SKM-1 (cell line): ENCODE measurements around the gene HSBP1.

ENCODE experiments used
- DNase-seq: peaks from one replicate; lab custom pipeline; 2025; ENCODE audit not compliant: unreplicated experiment; lab: John Stamatoyannopoulos, UW

Gene HSBP1

DNA sequence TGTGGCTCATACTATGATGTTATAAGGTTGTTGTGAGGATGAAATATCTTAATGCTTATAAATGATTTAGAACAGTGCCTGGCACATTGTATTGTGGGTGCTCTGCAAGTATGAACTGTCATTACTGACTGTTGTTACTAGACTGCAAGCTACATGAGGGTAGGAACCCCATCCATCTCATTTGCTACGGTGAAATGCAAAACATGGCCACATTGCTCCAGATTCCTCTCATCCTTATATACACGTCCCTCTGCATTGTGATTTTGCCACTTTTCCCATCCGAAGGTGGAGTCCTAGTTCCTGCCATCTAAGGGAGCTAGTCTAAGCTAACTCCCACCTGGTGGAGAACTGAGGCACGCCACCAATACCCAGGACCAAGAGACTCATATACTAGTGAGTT, 29.8 kb downstream of the HSBP1 start:
- DNase-seq: no peak

DNA sequence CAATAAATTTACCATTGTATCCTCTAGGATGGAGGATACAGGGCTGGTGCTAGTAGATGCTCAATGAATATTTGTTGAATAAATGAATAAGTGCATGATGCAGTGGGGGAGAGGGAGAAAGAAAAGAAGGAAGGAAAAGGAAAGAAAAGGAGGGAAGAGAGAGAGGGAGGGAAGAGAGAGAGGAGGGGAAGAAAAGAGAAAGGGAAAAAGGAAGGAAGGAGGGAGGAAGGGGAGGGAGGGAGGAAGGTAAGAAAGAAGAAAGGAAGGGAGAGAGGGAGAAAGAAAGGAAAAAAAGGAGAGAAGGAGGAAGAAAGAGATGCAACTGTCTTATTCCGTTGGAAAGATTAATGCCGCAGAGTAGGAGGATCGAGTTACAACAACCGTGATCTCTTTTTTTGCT, 30.4 kb downstream of the HSBP1 start:
- no peak for DNase-seq

DNA sequence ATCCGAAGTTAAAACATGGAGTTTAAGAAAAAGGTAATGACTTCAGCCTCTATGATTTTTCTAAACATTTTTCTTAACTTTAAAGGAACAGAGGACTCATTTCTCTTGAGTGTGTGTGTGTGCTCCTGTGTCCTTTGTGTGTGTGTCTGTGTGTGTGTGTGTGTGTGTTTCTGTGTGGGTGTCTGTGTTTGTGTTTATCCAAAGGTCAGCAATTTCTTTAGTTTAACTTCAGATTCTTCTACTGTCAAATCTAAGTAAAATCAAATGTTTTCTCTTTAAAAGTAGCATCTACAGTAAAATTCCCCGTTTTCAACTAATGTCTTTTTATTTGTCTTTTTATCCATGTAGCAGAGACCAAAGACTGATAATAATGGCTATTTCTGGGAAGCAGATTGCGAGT, 31.8 kb downstream of the HSBP1 start:
- DNase-seq: no peak

DNA sequence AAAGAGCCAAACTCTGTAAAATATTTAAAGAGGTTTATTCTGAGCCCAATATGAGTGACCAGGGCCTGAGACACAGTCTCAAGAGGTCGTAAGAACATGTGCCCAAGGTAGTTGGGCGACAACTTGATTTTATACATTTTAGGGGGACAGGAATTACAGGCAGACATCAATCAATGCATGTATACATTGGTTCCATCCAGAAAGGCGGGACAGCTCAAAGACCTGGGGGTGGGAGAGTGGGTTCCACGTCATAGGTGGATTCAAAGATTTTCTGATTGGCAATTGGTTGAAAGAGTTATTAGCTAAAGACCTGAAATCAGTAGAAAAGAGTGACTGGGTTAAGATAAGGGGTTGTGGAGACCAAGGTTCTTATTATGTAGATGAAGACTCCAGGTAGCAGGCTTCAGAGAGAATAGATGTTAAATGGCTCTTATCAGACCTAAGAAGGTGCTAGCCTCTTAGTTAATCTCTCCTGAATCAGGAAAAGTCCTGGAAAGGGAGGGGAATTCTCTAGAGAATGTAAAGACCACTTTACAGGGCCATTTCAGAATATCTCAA, 32.4 kb downstream of the HSBP1 start:
- no peak for DNase-seq

DNA sequence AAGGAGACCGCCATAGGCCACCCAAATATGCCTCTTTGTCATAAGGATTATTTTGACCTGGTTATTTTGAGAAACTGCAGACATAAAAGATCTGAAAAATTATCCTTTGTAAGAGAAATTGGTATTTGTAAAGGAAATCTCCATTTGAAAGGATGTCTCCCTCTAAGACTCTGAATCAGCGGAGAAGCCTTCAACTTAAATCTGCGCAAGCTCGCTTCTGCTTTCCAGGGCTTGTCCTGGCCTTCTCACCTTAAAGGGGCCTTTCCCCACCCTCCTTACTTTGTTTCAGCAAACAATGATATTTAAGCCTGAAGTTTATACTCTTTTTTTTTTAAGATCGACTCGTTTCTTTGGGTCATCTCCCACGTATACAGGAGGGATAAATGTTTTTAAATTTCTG, 34.5 kb downstream of the HSBP1 start:
- DNase-seq: no peak

DNA sequence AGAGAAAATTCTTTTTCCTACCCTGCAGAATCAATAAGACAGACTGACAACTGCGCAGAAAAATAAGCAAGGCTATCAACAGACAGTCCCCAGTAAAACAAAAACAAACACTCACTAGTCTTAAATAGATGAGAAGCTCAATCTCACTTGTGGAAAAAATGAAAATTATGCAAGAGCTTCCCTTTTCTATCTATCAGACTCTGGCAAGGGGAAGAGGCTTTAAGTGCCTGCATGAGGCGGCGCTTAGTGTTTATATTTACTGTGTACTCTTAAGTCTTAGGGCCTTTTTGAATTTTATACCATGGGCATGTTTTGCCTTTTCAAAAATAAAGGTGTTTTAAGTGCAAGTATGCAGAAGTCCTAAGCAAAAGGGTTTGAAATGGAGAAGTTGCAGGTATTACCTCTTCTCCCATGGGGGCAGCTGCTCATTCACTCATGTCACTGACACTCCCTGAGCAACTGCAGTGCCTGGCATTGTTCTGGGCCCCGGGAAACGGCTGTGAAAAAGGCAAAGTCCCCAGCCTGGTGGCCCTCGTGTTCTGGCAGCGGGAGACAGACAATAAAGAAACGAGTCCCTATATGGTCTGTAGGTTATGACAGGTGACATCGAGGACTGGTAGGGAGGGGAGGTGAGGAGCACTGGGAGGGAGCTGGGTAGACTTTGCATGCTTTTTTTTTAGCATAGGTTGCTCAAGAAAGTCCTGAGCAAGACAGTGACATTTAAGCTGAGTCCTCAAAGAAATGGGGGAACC, 35.2 kb downstream of the HSBP1 start:
- peak; percentile 53 for DNase-seq

DNA sequence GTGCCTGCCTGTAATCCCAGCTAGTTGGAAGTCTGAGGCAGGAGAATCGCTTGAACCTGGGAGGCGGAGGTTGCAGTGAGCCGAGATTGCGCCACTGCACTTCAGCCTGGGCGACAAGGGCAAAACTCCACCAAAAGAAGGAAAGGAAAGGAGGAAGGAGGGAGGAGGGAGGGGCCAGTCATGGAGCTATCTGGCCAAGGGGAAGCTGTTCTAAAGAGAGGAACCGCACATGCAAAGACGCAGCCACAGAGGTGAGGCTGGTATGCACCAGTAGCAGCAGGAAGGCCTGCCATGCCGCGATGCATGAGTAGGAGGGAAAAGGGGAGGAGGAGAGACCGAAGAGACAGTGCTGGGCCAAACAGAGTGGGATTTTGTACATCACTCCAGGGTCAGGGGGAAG, 35.9 kb downstream of the HSBP1 start:
- peak; percentile 62 for DNase-seq

DNA sequence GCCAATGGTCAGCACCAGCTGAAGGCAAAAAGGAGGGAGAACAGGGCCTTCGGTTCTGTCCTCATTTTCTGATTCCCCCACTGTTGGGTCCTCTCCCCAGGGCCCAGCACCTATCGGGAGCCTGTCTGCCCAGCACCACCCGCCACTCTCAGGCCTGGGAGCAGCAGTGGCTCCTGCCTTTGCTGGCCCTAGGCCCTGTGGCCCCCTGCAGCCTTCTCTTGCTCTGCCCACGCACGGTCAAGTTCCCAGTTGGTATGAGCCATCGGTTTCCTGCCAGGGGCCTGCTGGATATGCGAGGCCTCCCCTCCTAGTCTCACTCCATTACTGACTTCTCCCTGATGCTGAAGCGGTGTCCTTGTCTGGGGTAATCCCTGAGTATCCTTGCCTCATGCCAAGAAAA, 37.5 kb downstream of the HSBP1 start:
- no peak for DNase-seq

DNA sequence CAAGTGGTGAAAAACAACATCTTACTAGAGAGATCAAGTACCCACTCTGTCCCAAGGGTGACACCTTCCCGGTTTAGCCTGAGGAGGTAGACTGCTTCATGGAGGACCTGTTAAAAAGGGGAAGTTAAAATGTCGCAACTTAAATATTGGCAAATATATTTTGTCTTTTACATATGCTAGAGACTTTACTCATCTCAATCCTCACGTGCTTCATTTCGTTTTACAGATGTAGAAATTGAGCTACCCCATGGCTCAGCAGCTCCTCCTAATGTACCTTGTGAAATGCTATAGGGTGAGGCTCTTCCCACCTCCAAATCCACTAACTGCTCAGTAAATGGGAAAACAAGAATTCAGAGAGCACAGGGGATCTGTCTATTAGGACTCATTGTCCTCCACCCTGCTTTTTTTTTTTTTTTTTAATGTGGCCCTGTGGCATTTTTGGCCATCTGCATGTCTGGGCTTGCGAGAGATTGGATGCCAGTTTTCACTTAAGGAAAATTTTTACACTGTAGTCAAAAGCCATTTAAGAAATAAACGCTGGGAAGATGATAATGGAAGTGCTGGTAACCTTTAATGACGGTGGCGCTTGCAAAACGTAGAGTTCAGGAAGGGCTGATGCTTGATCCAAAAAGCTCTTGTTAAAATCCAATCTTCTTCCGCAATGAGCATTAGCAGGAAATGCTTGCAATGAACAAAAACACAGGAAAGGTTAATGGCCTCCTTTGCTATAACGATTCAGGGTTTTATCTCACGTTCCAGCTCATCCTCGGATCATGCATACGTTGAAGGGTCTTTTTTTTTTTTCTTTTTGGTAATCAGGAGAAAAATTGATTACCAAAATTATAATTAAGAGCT, 39.8 kb downstream of the HSBP1 start:
- peak; percentile 84 for DNase-seq

DNA sequence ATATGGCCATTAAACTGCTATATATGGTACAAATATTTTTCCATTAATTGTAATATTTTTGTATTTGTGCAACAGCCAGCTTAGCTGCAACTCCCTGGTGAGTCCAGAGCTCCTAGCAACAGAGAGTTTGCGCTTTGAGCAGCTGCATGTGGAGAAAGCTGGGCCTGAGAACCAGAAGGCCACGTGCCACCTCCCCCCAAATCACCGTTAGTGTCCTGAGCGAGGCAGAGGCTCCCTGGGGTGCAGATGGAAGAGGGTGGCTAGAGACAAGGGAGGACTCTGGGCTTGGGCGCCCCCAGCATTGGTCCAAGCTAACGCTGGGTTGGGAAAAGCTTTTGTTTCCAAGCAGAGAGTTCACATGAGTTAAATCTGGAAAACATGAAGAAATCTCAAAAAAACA, 41.6 kb downstream of the HSBP1 start:
- no peak for DNase-seq

DNA sequence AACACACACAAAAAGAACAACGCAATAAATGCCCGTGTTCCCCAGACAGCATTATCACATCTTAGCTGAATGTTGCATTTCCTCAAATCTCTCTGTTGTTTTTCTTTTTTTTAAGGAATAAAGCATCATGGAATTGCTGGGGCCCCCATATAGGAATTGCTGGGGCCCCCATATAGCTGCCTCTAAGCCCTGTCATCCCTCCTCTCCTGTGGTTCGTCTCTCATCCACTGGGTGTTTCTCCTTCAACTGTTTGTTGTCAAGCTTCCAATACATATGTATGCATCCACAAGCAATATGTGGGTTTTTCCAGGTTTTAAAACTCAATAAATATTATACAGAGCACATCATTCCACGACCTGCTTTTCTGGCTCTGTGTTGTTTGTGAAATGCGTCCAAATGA, 43.2 kb downstream of the HSBP1 start:
- no peak for DNase-seq

DNA sequence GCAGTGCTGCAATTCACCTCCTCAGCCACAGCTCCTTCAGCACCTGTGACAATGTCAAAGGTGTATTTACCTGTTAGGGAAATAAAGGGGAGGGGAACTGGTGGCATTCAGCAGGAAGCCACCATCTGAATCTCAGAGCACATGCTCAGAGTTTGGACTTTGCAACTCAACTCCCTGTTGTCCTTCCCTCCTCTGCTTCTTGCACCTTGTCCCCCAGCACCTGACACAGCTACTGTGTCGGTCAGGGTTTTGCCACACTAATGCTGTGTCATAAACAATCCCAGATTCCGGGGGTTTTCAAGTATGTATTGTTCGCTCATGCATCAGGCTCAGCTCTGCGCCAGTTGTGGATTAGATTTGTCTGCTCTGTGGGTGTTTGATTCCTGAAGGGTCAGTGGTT, 43.7 kb downstream of the HSBP1 start:
- DNase-seq: no peak

DNA sequence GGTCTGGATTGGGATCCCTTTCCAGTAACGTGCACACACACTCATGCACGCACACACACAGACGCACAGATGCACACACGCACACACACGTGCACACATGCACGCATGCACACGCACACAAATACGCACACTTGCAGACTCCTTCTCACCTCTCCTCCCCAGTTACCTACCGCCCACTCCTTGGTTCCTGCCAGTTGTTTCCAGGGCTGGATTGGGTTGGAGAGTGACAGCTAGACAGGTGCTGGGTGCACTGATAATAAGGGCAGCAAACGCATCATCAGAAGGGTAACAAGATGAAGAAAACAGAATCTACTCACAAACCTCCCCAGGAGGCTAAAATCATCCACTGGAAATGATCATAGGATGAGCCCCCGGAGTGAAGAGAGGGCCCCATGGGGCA, 45.0 kb downstream of the HSBP1 start:
- no peak for DNase-seq

DNA sequence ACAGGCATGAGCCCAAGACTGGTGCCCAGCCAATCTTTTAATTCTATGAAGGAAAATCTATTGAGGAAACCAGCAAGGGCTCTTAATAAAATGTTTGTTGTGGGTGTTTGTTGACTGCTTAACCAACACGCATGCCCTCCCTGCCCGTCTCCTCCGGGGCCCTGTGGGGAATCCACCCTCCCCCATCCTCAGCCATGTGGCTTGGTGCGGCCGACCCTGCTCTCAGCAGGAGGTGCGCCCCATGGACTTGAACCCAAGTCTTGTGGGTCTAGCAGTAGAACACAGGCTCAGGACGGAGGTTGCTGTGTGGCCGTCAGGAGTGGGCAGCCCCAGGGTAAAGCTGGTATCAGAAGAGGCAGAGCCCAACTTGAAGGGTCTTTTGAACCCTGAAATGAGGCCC, 46.1 kb downstream of the HSBP1 start:
- DNase-seq: no peak

DNA sequence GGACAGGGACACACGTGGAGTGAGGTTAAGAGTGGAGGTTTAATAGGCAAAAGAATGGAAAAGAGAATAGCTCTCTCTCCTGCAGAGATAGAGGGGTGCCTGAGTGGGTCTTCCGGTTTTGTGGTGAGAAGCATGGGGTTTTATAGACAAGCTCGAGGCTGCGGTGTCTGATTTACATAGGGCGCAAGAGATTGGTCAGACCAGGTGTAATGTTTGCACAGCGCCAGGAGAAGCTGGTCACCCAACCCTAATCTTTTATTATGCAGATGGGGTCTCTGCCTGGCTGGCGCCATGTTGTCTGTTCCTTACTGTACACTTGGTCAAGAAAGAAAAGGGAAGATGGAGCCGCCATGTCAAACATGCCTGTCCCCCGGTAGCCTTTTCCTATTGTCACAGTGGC, 46.6 kb downstream of the HSBP1 start:
- no peak for DNase-seq

DNA sequence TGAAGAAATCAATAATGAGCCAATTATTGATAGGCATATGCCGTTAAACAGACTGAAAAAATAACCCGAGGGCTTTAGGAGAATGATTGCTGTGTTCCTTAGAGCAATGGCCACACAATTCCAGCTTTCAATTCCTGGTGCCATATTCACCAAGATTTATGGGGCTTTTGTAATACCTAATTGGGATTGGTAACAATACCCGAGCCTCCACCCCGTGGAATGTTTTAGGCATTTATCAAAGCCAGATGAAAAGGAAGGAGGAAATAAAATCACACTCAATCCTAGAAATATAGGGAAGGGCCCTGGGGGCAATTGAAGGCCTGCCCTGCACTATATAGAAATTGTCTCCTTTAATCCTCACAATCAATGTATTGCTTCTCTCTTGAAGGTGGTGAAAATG, 49.0 kb downstream of the HSBP1 start:
- DNase-seq: no peak

DNA sequence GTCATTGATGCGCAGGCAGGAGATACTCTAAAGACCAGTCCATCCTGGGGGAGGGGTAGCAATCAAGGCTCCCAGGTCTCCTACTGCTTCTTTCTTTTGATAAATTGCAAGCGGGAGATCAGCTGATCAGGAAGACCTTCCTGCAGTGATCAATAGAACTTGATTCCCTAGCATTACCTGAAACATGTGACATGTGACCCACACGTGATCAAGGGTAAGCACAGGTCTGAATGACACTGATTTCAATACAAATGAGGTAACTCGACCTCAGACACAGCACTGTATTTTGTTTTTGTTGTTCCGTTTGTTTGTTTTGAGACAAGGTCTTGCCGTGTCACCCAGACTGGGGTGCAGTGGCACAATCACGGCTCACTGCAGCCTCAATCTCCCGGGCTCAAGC, 51.5 kb downstream of the HSBP1 start:
- DNase-seq: no peak

DNA sequence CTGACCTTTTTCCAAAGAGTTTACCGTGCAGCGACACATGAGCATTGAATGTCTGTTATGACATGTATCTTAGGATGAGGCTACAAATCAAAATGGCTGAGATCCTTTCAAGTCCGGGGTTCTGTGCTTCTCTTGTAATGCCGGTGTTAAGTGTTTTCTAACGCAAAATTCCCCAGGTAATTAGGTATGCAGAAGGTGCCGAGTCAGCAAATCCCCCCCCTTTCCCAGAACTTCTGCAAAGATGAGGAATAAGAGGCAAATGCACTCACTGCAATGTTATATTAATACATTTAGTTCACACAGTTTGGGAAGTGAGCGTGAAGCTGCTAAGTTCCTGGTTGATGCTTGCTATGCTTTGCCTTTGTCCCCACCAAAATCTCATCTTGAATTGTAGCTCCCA, 54.9 kb downstream of the HSBP1 start:
- no peak for DNase-seq

DNA sequence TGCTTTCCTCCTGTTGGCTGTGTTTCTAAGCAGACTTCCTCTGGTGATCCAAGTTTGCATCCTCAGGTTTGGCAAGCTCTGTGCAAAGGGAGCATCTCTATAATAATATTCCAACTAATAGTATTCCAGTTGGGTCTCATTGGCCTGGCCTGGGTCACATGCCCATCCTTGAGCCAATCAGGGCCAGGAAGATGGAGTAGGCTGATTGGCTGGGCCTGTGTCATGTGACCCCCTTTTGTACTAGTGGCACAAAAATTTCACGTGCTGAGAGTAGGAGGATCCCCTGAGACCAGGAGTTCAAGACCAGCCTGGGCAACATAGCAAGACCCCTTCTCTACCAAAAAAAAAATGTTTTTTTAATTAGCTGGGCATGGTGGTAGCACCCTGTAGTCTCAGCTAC, 55.9 kb downstream of the HSBP1 start:
- DNase-seq: no peak
